Left ventricle myocardium inferior (tissue), 1 donor: ENCODE measurements around the gene TEX14. TPM values are rescaled to one million over a fixed set of nuclear protein-coding genes. Genes with fewer than 3 reads are reported as not detected.

Experiments
- DNase-seq: peaks from one replicate; pipeline ENCODE4 v3.0.0-alpha.2; 2020
- H3K27ac ChIP-seq: fragments of 200-600 bp; replicated peaks from 2 replicates; pipeline ENCODE4 v1.8.0; 2021
- H3K27me3 ChIP-seq: fragments of 200-600 bp; 2 replicates; pipeline ENCODE4 v1.8.0; 2021; ENCODE audit warnings: low read depth
- H3K36me3 ChIP-seq: fragments of 200-600 bp; 2 replicates; pipeline ENCODE4 v1.8.0; 2021
- H3K4me1 ChIP-seq: fragments of 200-600 bp; 2 replicates; pipeline ENCODE4 v1.8.0; 2021
- H3K4me3 ChIP-seq: fragments of 200-600 bp; 2 replicates; pipeline ENCODE4 v1.8.0; 2021; ENCODE audit warnings: mild to moderate bottlenecking, moderate library complexity
- H3K9me3 ChIP-seq: fragments of 200-600 bp; replicated peaks from 2 replicates; pipeline ENCODE4 v1.8.0; 2021
- intact Hi-C: fragments of 100-400 bp; cut with micrococcal nuclease; formaldehyde crosslinking; loops from one replicate; pipeline ENCODE4 v1.11.0; 2022
- total RNA-seq: library from RNA; stranded (reverse); fragmentation: NEBNext Ultra II Directional; extraction: Animal tissue kit (Norgen Biotek cat#: 25700); gene quantifications from one replicate; pipeline ENCODE4 v1.2.1, GENCODE V29; 2021
- TF ChIP-seq, protein P1 (sequence below): fragments of 200-600 bp; IDR thresholded peaks from 2 replicates; pipeline ENCODE4 v1.8.0; 2021; ENCODE audit warnings: antibody characterized with exemption, mild to moderate bottlenecking, borderline replicate concordance
- donor health status: DM: no; HTN: yes; CAD: no; lungs with severe emphysema.

The TEX14 gene
- total RNA-seq, 1 donor from 2014 or later = 0.19 TPM

DNA sequence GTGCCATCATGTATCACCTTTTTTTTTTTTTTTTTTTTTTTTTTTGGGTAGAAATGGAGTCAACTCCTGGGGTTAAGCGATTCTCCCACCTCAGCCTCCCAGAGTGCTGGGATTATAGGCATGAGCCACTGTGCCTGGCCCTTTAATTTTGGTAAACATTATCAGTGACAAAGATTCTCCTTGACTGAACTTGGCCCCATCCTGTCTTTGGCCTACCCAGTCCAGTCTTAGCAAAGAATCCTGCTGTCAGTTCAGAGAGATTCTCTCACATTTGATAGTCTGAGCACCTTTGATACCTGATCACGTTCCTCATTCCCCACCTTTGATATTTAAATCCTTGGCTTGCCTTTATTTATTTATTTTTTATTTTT, 12.1 kb upstream of the TEX14 start:
- no peaks in the 10 kb centered on the region for H3K9me3 ChIP-seq
- intact Hi-C loops = no loop called here
- peaks cover 60% of the 10 kb centered on the region for H3K36me3 ChIP-seq
- no peaks in the 10 kb centered on the region for H3K27me3 ChIP-seq
- H3K27ac ChIP-seq = no peak overlapping the region
- TF ChIP-seq, protein P1, sequence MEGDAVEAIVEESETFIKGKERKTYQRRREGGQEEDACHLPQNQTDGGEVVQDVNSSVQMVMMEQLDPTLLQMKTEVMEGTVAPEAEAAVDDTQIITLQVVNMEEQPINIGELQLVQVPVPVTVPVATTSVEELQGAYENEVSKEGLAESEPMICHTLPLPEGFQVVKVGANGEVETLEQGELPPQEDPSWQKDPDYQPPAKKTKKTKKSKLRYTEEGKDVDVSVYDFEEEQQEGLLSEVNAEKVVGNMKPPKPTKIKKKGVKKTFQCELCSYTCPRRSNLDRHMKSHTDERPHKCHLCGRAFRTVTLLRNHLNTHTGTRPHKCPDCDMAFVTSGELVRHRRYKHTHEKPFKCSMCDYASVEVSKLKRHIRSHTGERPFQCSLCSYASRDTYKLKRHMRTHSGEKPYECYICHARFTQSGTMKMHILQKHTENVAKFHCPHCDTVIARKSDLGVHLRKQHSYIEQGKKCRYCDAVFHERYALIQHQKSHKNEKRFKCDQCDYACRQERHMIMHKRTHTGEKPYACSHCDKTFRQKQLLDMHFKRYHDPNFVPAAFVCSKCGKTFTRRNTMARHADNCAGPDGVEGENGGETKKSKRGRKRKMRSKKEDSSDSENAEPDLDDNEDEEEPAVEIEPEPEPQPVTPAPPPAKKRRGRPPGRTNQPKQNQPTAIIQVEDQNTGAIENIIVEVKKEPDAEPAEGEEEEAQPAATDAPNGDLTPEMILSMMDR = no peak
- DNase-seq = no peak
- H3K4me1 ChIP-seq = no peaks in the 10 kb centered on the region
- H3K4me3 ChIP-seq = no peak overlapping the region

DNA sequence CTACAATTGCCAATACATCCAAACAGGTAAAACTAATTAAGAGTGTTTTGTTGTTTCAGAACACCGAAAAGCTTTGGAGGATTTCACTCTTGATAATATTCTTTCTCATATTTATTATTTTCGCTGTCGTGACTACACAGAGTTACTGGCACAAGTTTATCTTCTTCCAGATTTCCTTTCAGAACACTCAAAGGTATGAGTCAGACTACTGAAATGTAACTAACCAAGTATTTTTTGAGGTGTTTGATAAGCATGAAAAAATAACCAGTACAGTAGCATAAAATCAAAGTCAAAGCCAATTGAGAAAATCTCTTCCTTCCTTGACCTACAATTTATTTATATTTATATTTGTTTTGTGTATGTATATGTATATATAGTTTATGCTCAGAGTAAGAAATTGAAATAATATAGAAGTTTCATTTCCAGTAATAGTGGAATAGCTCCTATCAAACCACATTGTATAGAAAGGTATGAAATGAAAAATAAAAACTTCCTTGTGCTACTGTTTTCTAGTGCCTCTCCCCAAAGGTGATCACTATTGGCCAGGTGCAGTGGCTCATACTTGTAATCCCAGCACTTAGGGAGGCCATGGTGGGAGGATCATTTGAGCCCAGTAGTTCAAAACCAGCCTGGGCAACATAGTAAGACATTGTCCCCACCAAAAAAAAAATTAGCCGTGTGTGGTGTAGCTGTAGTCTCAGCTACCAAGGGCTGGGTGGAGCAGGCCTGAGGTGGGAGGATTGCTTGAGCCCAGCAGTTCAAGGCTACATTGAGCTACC, 11.5 kb upstream of the TEX14 start:
- DNase-seq = no peak
- H3K9me3 ChIP-seq = no peaks in the 10 kb centered on the region
- TF ChIP-seq, protein P1 = no peak
- H3K27me3 ChIP-seq = no peaks in the 10 kb centered on the region
- no peak overlapping the region for H3K4me3 ChIP-seq
- H3K36me3 ChIP-seq = peaks cover 61% of the 10 kb centered on the region
- intact Hi-C loops = no loop called here
- H3K27ac ChIP-seq = no peak overlapping the region
- H3K4me1 ChIP-seq = no peaks in the 10 kb centered on the region

DNA sequence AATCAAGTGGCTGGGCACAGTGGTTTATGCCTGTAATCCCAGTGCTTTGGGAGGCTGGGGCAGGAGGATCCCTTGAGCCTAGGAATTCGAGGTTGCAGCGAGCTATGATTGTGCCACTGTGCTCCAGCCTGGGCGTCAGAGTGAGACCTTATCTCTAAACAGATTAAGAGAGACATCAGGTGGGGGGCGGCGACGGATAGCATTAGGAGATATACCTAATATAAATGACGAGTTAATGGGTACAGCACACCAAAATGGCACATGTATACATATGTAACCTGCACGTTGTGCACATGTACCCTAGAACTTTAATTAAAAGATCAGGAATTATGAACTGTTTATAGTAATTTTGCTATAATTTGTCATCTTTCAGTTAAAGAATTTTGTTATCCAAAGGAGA, 10.9 kb upstream of the TEX14 start:
- no peaks in the 10 kb centered on the region for H3K4me1 ChIP-seq
- H3K4me3 ChIP-seq = no peak overlapping the region
- intact Hi-C loops = no loop called here
- no peak for DNase-seq
- no peaks in the 10 kb centered on the region for H3K9me3 ChIP-seq
- peaks cover 56% of the 10 kb centered on the region for H3K36me3 ChIP-seq
- TF ChIP-seq, protein P1 = no peak
- no peak overlapping the region for H3K27ac ChIP-seq
- no peaks in the 10 kb centered on the region for H3K27me3 ChIP-seq

DNA sequence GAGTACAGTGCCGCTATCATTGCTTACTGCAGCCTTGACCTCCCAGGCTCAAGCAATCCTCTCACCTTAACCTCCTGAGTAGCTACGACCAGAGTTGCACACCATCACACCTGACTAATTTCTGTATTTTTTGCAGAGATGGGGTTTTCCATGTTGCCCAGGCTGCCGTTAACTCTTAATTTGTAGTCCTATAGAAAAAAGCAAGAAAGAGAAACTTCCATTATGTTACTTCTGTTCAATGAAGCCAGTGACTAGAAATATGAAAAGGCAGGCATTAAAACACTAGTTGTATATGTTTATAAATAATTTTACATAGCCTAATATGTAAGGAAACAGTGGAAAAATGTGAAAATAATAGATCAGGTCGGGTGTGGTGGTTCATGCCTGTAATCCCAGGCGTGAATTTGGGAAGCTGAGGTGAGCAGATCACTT, 10.2 kb upstream of the TEX14 start:
- no peak for DNase-seq
- intact Hi-C loops = no loop called here
- H3K27ac ChIP-seq = no peak overlapping the region
- TF ChIP-seq, protein P1 = no peak
- H3K4me3 ChIP-seq = no peak overlapping the region
- H3K27me3 ChIP-seq = no peaks in the 10 kb centered on the region
- H3K9me3 ChIP-seq = no peaks in the 10 kb centered on the region
- H3K4me1 ChIP-seq = no peaks in the 10 kb centered on the region
- H3K36me3 ChIP-seq = peaks cover 51% of the 10 kb centered on the region

DNA sequence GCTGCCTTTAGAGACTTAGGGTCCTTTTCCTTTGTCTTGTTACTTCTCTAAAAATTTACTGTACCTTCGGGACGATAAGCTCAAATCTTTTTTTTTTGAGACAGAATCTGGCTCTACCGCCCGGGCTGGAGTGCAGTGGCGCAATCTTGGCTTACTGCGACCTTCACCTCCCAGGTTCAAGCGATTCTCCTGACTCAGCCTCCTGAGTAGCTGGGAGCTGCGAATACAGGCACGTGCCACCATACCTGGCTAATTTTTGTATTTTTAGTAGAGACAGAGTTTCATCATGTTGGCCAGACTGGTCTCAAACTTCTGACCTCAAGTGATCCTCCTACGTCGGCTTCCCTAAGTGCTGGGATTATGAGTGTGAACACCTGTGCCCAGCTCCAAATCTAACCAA, 7.9 kb upstream of the TEX14 start:
- TF ChIP-seq, protein P1 = no peak
- no peak overlapping the region for H3K4me3 ChIP-seq
- H3K36me3 ChIP-seq = peaks cover 63% of the 10 kb centered on the region
- H3K9me3 ChIP-seq = no peaks in the 10 kb centered on the region
- intact Hi-C loops = no loop called here
- H3K4me1 ChIP-seq = no peaks in the 10 kb centered on the region
- no peaks in the 10 kb centered on the region for H3K27me3 ChIP-seq
- DNase-seq = no peak
- no peak overlapping the region for H3K27ac ChIP-seq
